Smooth muscle cell (in vitro differentiated cells): Measurements from ENCODE around the gene RNF213. TPM values are rescaled to one million over a fixed set of nuclear protein-coding genes. Genes with fewer than 3 reads are reported as not detected.

ENCODE experiments used
- DNase-seq: peaks from one replicate; lab custom pipeline; 2025; ENCODE audit not compliant: unreplicated experiment; lab: John Stamatoyannopoulos, UW
- H2AFZ ChIP-seq: fragments of 200-600 bp; sonication (generic); 2 replicates; pipeline ENCODE4 v1.6.0; 2016; ENCODE audit warnings: antibody characterized with exemption, low read depth, mild to moderate bottlenecking
- H3F3A ChIP-seq: fragments of 200-600 bp; sonication (generic); 2 replicates; pipeline ENCODE4 v1.6.0; 2017; ENCODE audit warnings: antibody characterized with exemption, low read depth
- H3K27ac ChIP-seq: fragments of 200-600 bp; sonication (generic); 2 replicates; pipeline ENCODE4 v1.5.1; 2016; ENCODE audit warnings: low read depth, mild to moderate bottlenecking
- H3K27me3 ChIP-seq: fragments of 200-600 bp; sonication (generic); 2 replicates; pipeline ENCODE4 v1.6.1; 2016; ENCODE audit warnings: low read depth, mild to moderate bottlenecking
- H3K36me3 ChIP-seq: fragments of 200-600 bp; sonication (generic); 2 replicates; pipeline ENCODE4 v1.5.1; 2016; ENCODE audit warnings: low read depth
- H3K4me1 ChIP-seq: fragments of 200-600 bp; sonication (generic); 2 replicates; pipeline ENCODE4 v1.5.1; 2016; ENCODE audit warnings: low read depth
- H3K4me2 ChIP-seq: fragments of 200-600 bp; sonication (generic); 2 replicates; pipeline ENCODE4 v1.6.0; 2016; ENCODE audit warnings: mild to moderate bottlenecking
- H3K4me3 ChIP-seq: fragments of 200-600 bp; sonication (generic); 2 replicates; pipeline ENCODE4 v1.5.1; 2016; ENCODE audit warnings: mild to moderate bottlenecking
- H3K79me2 ChIP-seq: fragments of 200-600 bp; sonication (generic); 2 replicates; pipeline ENCODE4 v1.6.0; 2016; ENCODE audit warnings: low read depth, mild to moderate bottlenecking
- H3K9ac ChIP-seq: fragments of 200-600 bp; sonication (generic); 2 replicates; pipeline ENCODE4 v1.6.0; 2016; ENCODE audit warnings: low read depth
- H3K9me3 ChIP-seq: fragments of 200-600 bp; sonication (generic); replicated peaks from 2 replicates; pipeline ENCODE4 v1.5.1; 2016; ENCODE audit warnings: low read depth
- H4K20me1 ChIP-seq: fragments of 200-600 bp; sonication (generic); 2 replicates; pipeline ENCODE4 v1.6.0; 2016; ENCODE audit warnings: low read depth
- CTCF ChIP-seq: fragments of 200-600 bp; sonication (generic); IDR thresholded peaks from 2 replicates; pipeline ENCODE4 v1.5.1; 2017; ENCODE audit warnings: borderline replicate concordance, mild to moderate bottlenecking, antibody characterized with exemption; ENCODE audit not compliant: insufficient read depth, poor library complexity, severe bottlenecking
- WGBS: methylation state at CpG from one replicate; pipeline ENCODE4 v1.1.7; 2016; ENCODE audit warnings: low lambda C conversion rate; 5-methylcytosine and 5-hydroxymethylcytosine counted together
- polyA plus RNA-seq: library from polyadenylated mRNA; unstranded; fragments of >200 nt; fragmentation: Nextera tagmentation; extraction: Ambion mirVana; gene quantifications from 2 replicates; pipeline ENCODE4 v1.2.1, GENCODE V29; 2016
- total RNA-seq: library from RNA; depleted of rRNA; stranded (reverse); fragments of >200 nt; gene quantifications from 2 replicates; pipeline ENCODE4 v1.2.3, GENCODE V29; 2014

Gene RNF213
- total and polyA plus RNA-seq, 2 experiments from 2014 or later, result 12.8 to 43.0 TPM

DNA sequence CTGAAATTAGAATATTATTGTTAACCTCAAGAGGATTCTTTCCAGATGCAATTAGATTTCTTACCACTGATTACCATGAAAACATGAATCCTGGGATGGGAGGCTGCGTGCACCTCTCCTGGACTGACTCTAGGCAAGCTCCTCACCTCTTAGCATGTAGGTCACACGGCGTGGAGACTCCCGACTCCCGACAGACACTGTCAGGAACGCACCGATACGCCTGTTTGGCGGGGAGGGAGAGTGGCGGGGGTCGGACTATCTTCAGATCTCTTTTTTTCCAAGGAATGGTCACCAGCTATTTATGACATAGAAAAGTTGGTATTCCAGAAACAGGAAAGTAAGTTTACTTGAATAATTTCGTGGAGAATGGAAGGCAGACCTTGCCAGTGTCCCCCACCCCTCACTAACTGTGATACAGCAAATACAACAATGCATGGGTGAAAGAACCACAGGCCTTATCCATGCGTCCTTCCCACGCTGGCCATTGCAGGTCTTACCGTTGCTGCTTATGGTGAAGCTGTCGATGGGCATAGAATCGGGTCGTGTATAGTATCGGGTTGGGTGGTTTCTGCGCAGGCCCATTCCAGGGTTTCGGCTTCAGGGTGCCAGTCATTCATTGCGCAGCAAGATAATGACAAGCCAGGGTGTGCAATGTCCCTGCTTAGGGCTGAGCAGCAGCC, 91.7 kb downstream of the RNF213 start:
- H3K27ac ChIP-seq, result no peak overlapping the region
- no peak overlapping the region for H2AFZ ChIP-seq
- no peaks in the 10 kb centered on the region for H3K27me3 ChIP-seq
- no peak overlapping the region for H3K4me3 ChIP-seq
- H3K4me1 ChIP-seq, result no peaks in the 10 kb centered on the region
- H3F3A ChIP-seq, result no peaks in the 10 kb centered on the region
- H4K20me1 ChIP-seq, result no peaks in the 10 kb centered on the region
- no peak for DNase-seq
- no peaks in the 10 kb centered on the region for H3K79me2 ChIP-seq
- no peaks in the 10 kb centered on the region for H3K9me3 ChIP-seq
- peaks cover 10% of the 10 kb centered on the region for H3K36me3 ChIP-seq
- H3K9ac ChIP-seq, result no peak overlapping the region
- WGBS, result 96% methylated on average over 22 of the region's 22 CpGs
- H3K4me2 ChIP-seq, result no peak overlapping the region
- no peak for TF ChIP-seq CTCF

DNA sequence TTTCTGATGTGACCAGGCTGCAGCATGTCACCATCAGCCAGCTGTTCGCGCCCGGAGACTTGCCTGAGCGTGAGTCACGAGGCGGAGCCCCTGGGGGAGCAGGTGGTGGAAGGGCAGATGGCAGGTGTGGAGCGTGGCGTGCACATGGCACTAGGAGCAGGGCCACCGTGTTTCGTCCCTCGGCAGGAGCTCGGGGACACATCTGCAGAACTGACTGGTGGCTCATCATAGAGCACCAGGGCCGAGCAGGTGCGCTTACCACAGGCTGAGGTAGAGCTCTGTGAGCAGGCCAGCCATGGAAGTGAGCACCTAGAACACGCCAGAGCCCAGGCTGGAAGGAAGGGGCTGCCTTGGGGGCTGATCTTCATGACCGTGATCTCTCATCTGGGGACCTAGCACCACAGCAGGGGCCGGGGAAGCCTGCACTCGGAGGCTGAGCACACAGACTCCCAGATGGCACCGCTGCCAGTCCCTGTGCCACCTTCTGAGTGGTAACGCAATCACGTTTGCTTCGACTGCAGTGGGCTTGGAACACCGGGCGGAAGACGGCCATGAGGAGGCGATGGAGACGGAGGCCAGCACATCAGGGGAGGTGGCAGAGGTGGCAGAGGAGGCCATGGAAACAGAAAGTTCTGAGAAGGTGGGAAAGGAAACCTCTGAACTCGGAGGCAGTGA, 92.5 kb downstream of the RNF213 start:
- Histone ChIP-seq H3K36me3 (peaks cover 17% of the 10 kb centered on the region), H2AFZ (no peak overlapping the region), H3K4me1 (no peaks in the 10 kb centered on the region), H3K9me3 (no peaks in the 10 kb centered on the region), H3K4me3 (no peak overlapping the region), H3K79me2 (no peaks in the 10 kb centered on the region), H3K27me3 (no peaks in the 10 kb centered on the region), H3K27ac (no peak overlapping the region), H3K4me2 (no peak overlapping the region), H3K9ac (no peak overlapping the region), H4K20me1 (no peaks in the 10 kb centered on the region), H3F3A (no peaks in the 10 kb centered on the region)
- DNase-seq, result no peak
- 98% methylated on average over 28 of the region's 28 CpGs for WGBS
- no peak for TF ChIP-seq CTCF

DNA sequence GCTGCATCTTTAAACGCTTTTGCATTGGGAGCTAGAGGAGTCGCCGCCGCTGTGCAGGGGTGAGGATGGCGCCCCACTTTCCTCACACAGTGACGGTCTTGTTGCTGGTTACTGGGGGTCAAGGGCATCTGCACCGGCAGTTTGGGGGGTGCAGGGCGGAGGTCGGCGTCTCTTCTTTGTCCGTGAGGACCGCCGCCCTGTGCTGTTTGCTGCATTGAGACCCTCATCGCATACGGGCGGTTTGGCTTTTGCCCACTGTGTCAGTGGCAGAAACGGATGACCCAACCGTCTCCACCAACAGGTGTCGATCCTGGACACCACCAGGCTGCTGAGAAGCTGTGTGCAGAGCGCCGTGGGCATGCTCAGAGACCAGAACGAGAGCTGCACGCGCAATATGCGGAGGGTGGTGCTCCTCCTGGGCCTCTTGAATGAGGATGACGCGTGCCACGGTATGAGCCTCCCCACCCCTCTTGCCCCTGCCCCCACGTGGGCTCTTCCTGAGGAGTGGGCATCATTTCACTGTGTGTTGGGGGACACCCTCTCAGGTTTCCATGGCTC, 93.1 kb downstream of the RNF213 start:
- no peaks in the 10 kb centered on the region for H3K4me1 ChIP-seq
- WGBS, result 97% methylated on average over 29 of the region's 29 CpGs
- peaks cover 17% of the 10 kb centered on the region for H3K36me3 ChIP-seq
- H3K27ac ChIP-seq, result no peak overlapping the region
- H3K9ac ChIP-seq, result no peak overlapping the region
- no peak overlapping the region for H3K4me3 ChIP-seq
- H3K9me3 ChIP-seq, result no peaks in the 10 kb centered on the region
- H3K27me3 ChIP-seq, result no peaks in the 10 kb centered on the region
- TF ChIP-seq CTCF, result no peak
- no peaks in the 10 kb centered on the region for H4K20me1 ChIP-seq
- no peak overlapping the region for H2AFZ ChIP-seq
- no peak overlapping the region for H3K4me2 ChIP-seq
- no peak for DNase-seq
- H3F3A ChIP-seq, result no peaks in the 10 kb centered on the region
- H3K79me2 ChIP-seq, result no peaks in the 10 kb centered on the region

DNA sequence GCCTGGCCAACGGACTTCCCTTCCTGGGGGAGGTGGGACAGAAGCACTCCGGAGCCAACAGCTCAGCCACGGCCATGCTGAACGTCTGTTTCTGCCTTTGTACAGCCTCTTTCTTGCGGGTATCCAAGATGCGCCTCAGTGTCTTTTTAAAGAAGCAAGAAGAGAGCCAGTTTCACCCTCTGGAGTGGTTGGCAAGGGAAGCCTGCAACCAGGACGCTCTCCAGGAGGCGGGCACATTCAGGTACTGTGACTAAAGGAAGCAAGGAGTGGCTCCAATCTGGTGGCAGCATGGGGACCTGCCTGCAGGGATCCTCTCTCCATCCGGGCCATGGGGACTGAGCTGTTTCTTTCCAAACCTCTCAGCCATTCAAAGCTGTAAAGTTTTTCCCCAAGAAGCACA, 93.7 kb downstream of the RNF213 start:
- no peak overlapping the region for H3K4me3 ChIP-seq
- H3K79me2 ChIP-seq, result no peaks in the 10 kb centered on the region
- no peak overlapping the region for H3K4me2 ChIP-seq
- H3F3A ChIP-seq, result no peaks in the 10 kb centered on the region
- H3K9me3 ChIP-seq, result no peaks in the 10 kb centered on the region
- no peak overlapping the region for H3K9ac ChIP-seq
- H3K36me3 ChIP-seq, result peaks cover 17% of the 10 kb centered on the region
- 97% methylated on average over 9 of the region's 9 CpGs for WGBS
- TF ChIP-seq CTCF, result no peak
- H2AFZ ChIP-seq, result no peak overlapping the region
- H3K27me3 ChIP-seq, result no peaks in the 10 kb centered on the region
- H3K4me1 ChIP-seq, result no peaks in the 10 kb centered on the region
- H3K27ac ChIP-seq, result no peak overlapping the region
- DNase-seq, result no peak
- no peaks in the 10 kb centered on the region for H4K20me1 ChIP-seq
